ENCODE data around the gene TATDN3. TPM values are rescaled to one million over a fixed set of nuclear protein-coding genes. Genes with fewer than 3 reads are reported as not detected.

The TATDN3 gene
- 12.1 and 15.0 TPM in 2 replicates for total RNA-seq
- long read RNA-seq, transcript TATDN3-214 (10 exons, 1,381 nt): minor isoform, 8 of 45 reads
- long read RNA-seq, transcript TATDN3-201 (10 exons, 2,321 nt): minor isoform, 13 of 45 reads
- long read RNA-seq, transcript TATDN3-202 (10 exons, 2,389 nt): major isoform, 14 of 45 reads
- long read RNA-seq, partial matches to known transcripts: 2 of 45 reads
- long read RNA-seq, other reads (novel, unspliced or antisense): 4 of 45 reads

GRCh38 chr1:212791676-212792395 lies at the start of gene TATDN3, which contains the start of gene NSL1:
Gene TATDN3, plus strand, starts transcription at chr1:212791894. Its CDS starts 28 bp downstream, at chr1:212791922.
Gene NSL1, minus strand, starts transcription at chr1:212791777. Its CDS starts 14 bp downstream, at chr1:212791763.
- Mint-ChIP-seq H3K9me3 (ENCODE audit: low read depth) (no peaks in the 10 kb centered on the region), H3K4me3 (ENCODE audit: low read depth) (peak within 1 kb of the TSS; percentile 86), H3K27me3 (no peaks in the 10 kb centered on the region), H3K36me3 (ENCODE audit: insufficient read depth) (peaks cover 3% of the 10 kb centered on the region), H3K4me1 (ENCODE audit: low read depth) (peaks cover 24% of the 10 kb centered on the region), H3K27ac (peak within 1 kb of the TSS; percentile 97)
- TF ChIP-seq, protein P1, sequence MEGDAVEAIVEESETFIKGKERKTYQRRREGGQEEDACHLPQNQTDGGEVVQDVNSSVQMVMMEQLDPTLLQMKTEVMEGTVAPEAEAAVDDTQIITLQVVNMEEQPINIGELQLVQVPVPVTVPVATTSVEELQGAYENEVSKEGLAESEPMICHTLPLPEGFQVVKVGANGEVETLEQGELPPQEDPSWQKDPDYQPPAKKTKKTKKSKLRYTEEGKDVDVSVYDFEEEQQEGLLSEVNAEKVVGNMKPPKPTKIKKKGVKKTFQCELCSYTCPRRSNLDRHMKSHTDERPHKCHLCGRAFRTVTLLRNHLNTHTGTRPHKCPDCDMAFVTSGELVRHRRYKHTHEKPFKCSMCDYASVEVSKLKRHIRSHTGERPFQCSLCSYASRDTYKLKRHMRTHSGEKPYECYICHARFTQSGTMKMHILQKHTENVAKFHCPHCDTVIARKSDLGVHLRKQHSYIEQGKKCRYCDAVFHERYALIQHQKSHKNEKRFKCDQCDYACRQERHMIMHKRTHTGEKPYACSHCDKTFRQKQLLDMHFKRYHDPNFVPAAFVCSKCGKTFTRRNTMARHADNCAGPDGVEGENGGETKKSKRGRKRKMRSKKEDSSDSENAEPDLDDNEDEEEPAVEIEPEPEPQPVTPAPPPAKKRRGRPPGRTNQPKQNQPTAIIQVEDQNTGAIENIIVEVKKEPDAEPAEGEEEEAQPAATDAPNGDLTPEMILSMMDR (IDR thresholded peaks at IDR 0.05; ENCODE audit: unreplicated experiment): no peak
- peak; percentile 98 for DNase-seq (ENCODE audit: low spot score, unreplicated experiment)

- DNase-seq (ENCODE audit: low spot score, unreplicated experiment): no peak
- Mint-ChIP-seq H3K4me3 (ENCODE audit: low read depth) (no peak overlapping the region), H3K36me3 (ENCODE audit: insufficient read depth) (peaks cover 11% of the 10 kb centered on the region), H3K9me3 (ENCODE audit: low read depth) (no peaks in the 10 kb centered on the region), H3K27me3 (no peaks in the 10 kb centered on the region), H3K27ac (peak overlapping the region; percentile 39), H3K4me1 (ENCODE audit: low read depth) (peaks cover 11% of the 10 kb centered on the region)
- TF ChIP-seq, protein P1 (IDR thresholded peaks at IDR 0.05; ENCODE audit: unreplicated experiment): no peak
These were observed 47.7 kb upstream of the TATDN3 start for GRCh38 chr1:212743901-212744475.

DNA sequence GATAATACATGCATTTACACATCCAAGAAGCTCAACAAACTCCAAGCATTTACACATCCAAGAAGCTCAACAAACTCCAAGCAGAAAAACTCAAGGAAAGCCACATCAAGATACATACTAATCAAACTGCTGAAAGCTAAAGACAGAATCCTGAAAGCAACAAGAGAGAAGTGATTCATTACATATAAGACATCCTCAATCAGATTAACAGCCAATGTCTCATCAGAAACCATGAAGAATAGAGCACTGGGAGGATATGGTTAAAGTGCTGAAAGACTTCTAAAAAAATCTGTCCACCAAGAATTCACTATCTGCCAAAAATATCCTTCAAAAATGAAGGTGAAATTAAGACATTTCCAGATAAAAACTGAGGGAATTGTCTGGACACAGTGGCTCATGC lies 46.4 kb upstream of the TATDN3 start:
- Mint-ChIP-seq H3K4me1 (ENCODE audit: low read depth) (peaks cover 11% of the 10 kb centered on the region), H3K4me3 (ENCODE audit: low read depth) (no peak overlapping the region), H3K9me3 (ENCODE audit: low read depth) (no peaks in the 10 kb centered on the region), H3K36me3 (ENCODE audit: insufficient read depth) (peaks cover 11% of the 10 kb centered on the region), H3K27me3 (no peaks in the 10 kb centered on the region), H3K27ac (no peak overlapping the region)
- TF ChIP-seq, protein P1 (IDR thresholded peaks at IDR 0.05; ENCODE audit: unreplicated experiment): no peak
- DNase-seq (ENCODE audit: low spot score, unreplicated experiment): no peak

GRCh38 chr1:212746546-212746945 lies 45.1 kb upstream of the TATDN3 start:
- Mint-ChIP-seq H3K27ac (no peak overlapping the region), H3K4me1 (ENCODE audit: low read depth) (peaks cover 11% of the 10 kb centered on the region), H3K36me3 (ENCODE audit: insufficient read depth) (peaks cover 6% of the 10 kb centered on the region), H3K27me3 (no peaks in the 10 kb centered on the region), H3K4me3 (ENCODE audit: low read depth) (no peak overlapping the region), H3K9me3 (ENCODE audit: low read depth) (no peaks in the 10 kb centered on the region)
- no peak for DNase-seq (ENCODE audit: low spot score, unreplicated experiment)
- TF ChIP-seq, protein P1 (IDR thresholded peaks at IDR 0.05; ENCODE audit: unreplicated experiment): no peak

GRCh38 chr1:212749821-212750535 lies 41.7 kb upstream of the TATDN3 start:
- H3K9me3 Mint-ChIP-seq (ENCODE audit: low read depth): no peaks in the 10 kb centered on the region
- H3K36me3 Mint-ChIP-seq (ENCODE audit: insufficient read depth): no peaks in the 10 kb centered on the region
- TF ChIP-seq, protein P1 (IDR thresholded peaks at IDR 0.05; ENCODE audit: unreplicated experiment): peak; percentile 88
- no peaks in the 10 kb centered on the region for H3K27me3 Mint-ChIP-seq
- H3K4me3 Mint-ChIP-seq (ENCODE audit: low read depth): no peak overlapping the region
- DNase-seq (ENCODE audit: low spot score, unreplicated experiment): no peak
- no peak overlapping the region for H3K27ac Mint-ChIP-seq
- no peaks in the 10 kb centered on the region for H3K4me1 Mint-ChIP-seq (ENCODE audit: low read depth)
